Mesothelial cell of epicardium (in vitro differentiated cells): ENCODE results near the gene GK2. TPM values are rescaled to one million over a fixed set of nuclear protein-coding genes. Genes with fewer than 3 reads are reported as not detected.

Experiments
- DNase-seq, 2 experiments: peaks; one replicate each; pipeline ENCODE4 v3.0.0; 2021; ENCODE audit warnings: low spot score in 2 of 2; ENCODE audit not compliant: unreplicated experiment in 2 of 2
- H3K27ac Mint-ChIP-seq: 2 replicates; pipeline ENCODE4 v1.8.0; 2021; ENCODE audit warnings: mixed read lengths
- H3K27me3 Mint-ChIP-seq: 2 replicates; pipeline ENCODE4 v1.8.0; 2021; ENCODE audit warnings: low read depth, mixed read lengths
- H3K36me3 Mint-ChIP-seq: 2 replicates; pipeline ENCODE4 v1.8.0; 2021; ENCODE audit warnings: mixed read lengths
- H3K4me1 Mint-ChIP-seq: 2 replicates; pipeline ENCODE4 v1.8.0; 2021; ENCODE audit warnings: mixed read lengths
- H3K4me3 Mint-ChIP-seq: 2 replicates; pipeline ENCODE4 v1.8.0; 2021; ENCODE audit warnings: mild to moderate bottlenecking, moderate library complexity, mixed read lengths
- H3K9me3 Mint-ChIP-seq: 2 replicates; pipeline ENCODE4 v1.8.0; 2021; ENCODE audit warnings: mixed read lengths
- CTCF ChIP-seq: fragments of 200-600 bp; sonication (generic); IDR thresholded peaks from one replicate; pipeline ENCODE4 v1.5.0; 2021; ENCODE audit warnings: antibody characterized with exemption; ENCODE audit not compliant: unreplicated experiment
- total RNA-seq: library from RNA; stranded (reverse); gene quantifications from 3 replicates; pipeline ENCODE4 v1.2.1, GENCODE V29; 2021

Gene GK2
- total RNA-seq, 1 donor from 2014 or later, result not detected

GRCh38 chr4:79364061-79364460, 44.0 kb downstream of the GK2 start:
- H3K4me1 Mint-ChIP-seq, result peaks cover 5% of the 10 kb centered on the region
- H3K36me3 Mint-ChIP-seq, result no peaks in the 10 kb centered on the region
- TF ChIP-seq CTCF, result no peak
- DNase-seq, result no peak
- no peak overlapping the region for H3K4me3 Mint-ChIP-seq
- no peaks in the 10 kb centered on the region for H3K9me3 Mint-ChIP-seq
- no peaks in the 10 kb centered on the region for H3K27me3 Mint-ChIP-seq
- no peak overlapping the region for H3K27ac Mint-ChIP-seq

- no peaks in the 10 kb centered on the region for H3K27me3 Mint-ChIP-seq
- no peak for TF ChIP-seq CTCF
- H3K9me3 Mint-ChIP-seq, result no peaks in the 10 kb centered on the region
- H3K4me3 Mint-ChIP-seq, result no peak overlapping the region
- DNase-seq, result no peak
- H3K36me3 Mint-ChIP-seq, result no peaks in the 10 kb centered on the region
- no peak overlapping the region for H3K27ac Mint-ChIP-seq
- peaks cover 10% of the 10 kb centered on the region for H3K4me1 Mint-ChIP-seq
Observed at GRCh38 chr4:79362626-79363025, 45.4 kb downstream of the GK2 start.

- TF ChIP-seq CTCF, result no peak
- Mint-ChIP-seq H3K9me3 (no peaks in the 10 kb centered on the region), H3K27ac (no peak overlapping the region), H3K4me1 (peaks cover 4% of the 10 kb centered on the region), H3K4me3 (no peak overlapping the region), H3K36me3 (no peaks in the 10 kb centered on the region), H3K27me3 (no peaks in the 10 kb centered on the region)
- DNase-seq, result no peak
Observed at GRCh38 chr4:79360006-79360405, 48.0 kb downstream of the GK2 start.

GRCh38 chr4:79358438-79358837, 49.6 kb downstream of the GK2 start:
- Mint-ChIP-seq H3K27me3 (no peaks in the 10 kb centered on the region), H3K36me3 (no peaks in the 10 kb centered on the region), H3K4me1 (peaks cover 4% of the 10 kb centered on the region), H3K4me3 (no peak overlapping the region), H3K9me3 (no peaks in the 10 kb centered on the region), H3K27ac (no peak overlapping the region)
- DNase-seq, result no peak
- no peak for TF ChIP-seq CTCF

GRCh38 chr4:79357365-79357764, 50.7 kb downstream of the GK2 start:
- H3K9me3 Mint-ChIP-seq, result no peaks in the 10 kb centered on the region

More at GRCh38 chr4:79357365-79357764, 50.7 kb downstream of the GK2 start:
- no peaks in the 10 kb centered on the region for H3K27me3 Mint-ChIP-seq
- no peaks in the 10 kb centered on the region for H3K36me3 Mint-ChIP-seq
- H3K4me3 Mint-ChIP-seq, result no peak overlapping the region
- H3K27ac Mint-ChIP-seq, result no peak overlapping the region
- no peak for DNase-seq
- no peak for TF ChIP-seq CTCF
- peaks cover 4% of the 10 kb centered on the region for H3K4me1 Mint-ChIP-seq

Other genes with a start within 250 kb of the GK2 start
- gene NAA11, start 82.2 kb downstream of the GK2 start, total RNA-seq, result not detected in 3 replicates